ENCODE measurements around the gene UXS1.
A peak's percentile ranks its signal among the peaks of the same experiment; 100 is the strongest.

The UXS1 gene

DNA sequence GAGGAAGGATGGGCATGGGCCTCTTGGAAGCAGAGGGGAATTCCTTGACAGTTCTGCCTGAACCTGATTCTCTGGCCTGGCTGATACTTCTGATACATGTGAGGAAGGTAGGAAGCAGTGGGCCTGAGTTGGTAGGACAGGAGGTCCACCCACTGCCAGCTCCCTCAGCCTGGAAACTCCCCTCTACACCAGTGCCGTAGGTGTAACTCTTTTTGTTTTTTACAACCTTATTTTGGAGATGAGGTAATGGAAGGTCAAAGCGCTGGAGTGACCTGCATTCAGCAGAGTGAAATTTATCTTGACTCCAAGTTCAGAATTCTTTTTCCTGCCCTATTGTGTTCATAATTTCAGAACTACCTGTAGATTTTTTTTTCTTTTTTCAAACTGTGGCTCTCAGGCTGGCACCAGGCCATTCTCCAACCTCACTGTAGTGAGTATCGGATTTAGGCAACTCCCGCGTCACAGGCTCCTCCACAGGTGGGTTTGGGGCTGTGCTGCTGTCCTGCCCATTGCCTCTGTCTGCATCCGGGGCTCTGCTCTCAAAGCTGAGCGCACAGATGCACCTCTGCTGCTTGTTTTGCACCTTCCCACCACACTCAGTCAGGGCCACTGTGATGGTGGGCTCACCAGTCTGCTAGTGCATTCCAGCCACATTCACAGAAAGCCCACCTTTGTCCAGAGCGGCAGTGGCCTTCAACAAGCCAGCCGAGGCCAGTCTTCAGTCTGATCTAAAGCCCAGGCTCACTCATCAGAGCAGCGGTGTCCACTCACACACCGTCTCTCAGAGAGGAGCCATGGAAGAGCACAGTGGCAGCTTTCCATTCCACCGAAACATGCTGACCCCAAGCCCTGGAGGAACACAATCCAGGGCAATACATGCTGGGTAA, 87.2 kb downstream of the UXS1 start:
- no peak for DNase-seq

DNA sequence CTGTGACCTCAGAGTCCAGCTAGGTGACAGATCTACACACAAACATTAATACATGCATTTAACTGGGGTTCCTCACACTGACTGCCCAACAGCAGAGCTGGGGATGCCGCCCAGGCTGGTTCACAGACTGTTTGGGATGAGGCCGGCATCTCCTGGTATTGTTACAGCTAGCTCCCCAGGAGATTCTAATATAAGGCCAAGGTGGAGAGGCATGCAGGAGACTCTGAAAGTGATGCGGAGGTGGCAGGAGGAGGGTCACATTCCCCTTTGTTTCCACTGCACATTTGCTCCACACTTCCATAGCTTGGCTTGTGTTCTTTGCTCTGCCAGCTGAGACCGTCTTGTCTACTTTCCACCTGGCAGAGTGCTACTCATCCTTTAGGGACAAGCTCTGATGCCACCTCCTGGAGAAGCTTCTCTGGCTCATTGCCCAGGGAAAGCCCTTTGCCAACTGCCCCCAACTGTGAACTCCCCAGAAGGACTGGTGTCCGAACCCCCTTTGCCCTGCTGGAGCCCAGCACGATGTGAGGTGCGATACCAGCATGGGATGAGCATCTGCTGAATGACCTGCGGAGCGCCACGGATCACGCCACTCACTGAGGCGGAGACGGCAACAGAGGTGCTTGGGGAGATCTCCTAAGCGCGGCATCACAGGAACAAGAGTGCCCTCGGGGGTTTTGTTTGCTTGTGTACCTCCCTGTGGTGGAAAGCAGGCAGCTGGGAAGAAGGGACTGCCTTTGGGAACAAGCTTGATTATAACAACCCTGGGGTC, 88.8 kb downstream of the UXS1 start:
- no peak for DNase-seq

DNA sequence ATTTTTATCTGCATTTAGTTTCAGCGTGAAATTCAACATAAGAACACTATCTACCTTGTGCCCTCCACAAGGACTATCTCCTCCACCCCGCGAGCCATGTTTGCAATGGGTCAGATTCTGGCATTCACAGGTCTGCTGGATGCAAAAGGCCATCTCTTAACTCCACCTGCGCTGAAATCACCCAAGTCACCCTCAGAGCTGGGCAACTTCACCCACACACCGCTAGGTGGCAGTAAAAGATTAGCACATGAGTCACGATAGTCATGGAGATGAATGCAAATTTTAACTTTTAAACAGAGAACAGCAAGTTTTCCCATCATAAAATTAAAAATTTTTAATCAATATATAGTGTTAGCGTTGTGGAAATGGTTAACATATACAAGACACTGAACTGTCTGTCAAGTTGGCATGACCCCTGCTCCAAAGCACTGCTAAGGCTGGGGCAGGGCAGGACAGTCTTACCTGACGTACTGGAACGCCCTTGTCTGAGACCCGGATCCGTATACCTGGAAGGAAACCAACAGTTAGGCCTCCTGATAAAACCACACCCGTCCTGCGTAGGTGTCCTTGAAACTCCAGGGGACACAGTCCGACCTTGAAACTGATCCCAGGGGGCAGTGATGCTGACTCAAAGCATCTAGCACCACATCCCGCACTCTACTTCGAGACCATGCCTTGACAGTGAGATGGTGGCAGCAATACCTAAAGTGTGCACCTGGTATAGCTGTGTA, 89.6 kb downstream of the UXS1 start:
- peak; percentile 27 to 34 for DNase-seq

DNA sequence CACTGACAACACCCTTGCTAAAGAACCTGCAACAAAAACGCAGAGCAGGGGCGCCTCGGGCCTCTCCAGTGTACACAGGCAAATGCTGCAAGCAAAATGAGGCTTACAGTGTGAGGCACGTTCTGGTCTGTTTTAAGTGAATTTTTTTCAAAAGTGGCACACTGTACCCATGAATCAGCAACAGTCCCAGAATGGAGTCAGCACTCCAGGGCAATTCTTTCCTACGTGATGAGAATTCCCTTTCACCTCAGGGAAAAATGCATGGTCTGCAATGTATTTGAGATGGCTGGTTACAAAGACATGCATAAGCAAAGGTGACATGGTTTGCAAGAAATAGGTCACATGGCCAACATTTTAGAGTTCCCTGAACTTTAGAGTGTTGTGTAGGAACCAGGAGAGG, 94.4 kb downstream of the UXS1 start:
- DNase-seq, result no peak

DNA sequence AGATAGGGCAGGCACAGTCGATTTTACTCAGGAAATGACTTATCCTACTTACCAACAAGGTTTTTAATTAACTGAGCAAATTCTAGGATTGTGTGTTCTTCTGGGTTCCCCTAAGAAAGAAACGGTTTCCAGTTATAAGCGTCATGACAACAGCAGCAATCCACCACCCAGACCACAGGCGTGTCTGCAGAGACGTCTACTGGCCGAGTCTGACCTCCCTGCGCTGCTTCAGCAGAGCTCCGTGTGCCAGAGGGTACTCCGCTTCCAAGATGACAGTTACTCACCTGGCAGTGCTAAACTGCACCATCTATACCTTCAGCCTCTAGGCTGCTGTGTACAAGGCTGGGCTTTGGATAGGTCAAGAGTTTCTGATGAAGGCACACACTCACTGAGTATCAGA, 95.4 kb downstream of the UXS1 start:
- DNase-seq, result no peak

DNA sequence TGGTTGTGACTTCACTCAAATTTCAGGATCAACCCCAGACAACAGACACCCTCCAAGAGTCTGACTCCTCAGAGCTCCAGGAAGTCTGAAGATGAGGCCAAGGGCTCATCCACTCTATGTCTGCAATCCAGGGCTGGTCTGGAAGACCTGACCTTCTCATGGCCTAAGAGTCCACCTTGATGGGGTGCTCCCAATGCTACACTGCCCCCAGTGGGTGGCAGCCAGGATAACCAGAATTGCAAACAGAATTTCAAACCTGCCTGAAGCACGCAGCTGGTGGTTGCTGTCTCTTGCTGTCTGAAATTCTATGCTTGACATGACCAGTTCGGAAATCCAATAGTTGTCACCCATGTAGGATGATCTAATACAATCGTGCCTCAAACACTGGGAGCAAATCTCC, 96.0 kb downstream of the UXS1 start:
- no peak for DNase-seq

DNA sequence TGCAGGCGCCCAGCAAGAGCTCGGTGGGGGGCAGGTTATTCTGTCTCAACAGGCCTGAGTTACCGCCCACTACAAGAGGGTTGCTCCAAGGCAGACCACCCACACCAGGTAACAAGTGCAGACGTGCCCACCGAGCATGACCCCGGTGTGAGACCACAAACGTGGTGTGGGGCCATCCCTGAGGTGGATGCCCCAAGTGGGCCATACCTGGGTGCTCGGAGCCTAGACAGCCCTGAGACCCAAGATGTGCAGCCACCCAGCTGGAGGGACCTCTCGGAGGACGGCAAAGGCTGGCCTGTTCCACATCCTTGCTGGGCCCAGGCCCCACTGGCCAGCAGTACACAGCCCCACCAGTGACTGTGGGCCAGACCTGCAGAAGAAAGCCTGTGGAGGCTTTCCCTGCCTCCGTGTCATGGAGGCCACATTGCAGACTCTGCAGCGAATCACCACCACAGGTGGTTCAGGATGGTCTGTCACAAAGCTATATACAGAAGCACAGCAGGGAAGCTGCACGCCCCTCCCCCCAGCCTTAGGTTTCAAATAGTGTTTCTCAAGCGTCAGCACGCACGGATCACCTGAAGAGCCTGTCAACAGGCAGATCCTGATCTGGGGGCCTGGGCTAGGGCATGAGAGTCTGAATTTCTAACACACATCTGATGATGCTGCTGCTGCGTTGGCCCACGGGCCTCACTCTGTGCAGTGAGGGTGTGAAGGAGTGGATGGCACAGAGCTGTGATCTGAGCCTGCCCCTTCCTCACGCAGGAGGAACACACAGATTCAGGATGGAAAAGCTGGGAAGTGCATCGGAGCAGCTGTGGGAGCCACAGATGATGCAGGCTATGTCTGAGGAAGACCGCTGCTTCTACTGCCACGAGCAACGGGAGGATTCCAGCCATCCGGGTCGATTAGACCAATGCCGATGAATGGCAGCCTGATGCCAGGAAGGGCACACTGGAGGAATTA, 96.8 kb downstream of the UXS1 start:
- DNase-seq, result no peak

DNA sequence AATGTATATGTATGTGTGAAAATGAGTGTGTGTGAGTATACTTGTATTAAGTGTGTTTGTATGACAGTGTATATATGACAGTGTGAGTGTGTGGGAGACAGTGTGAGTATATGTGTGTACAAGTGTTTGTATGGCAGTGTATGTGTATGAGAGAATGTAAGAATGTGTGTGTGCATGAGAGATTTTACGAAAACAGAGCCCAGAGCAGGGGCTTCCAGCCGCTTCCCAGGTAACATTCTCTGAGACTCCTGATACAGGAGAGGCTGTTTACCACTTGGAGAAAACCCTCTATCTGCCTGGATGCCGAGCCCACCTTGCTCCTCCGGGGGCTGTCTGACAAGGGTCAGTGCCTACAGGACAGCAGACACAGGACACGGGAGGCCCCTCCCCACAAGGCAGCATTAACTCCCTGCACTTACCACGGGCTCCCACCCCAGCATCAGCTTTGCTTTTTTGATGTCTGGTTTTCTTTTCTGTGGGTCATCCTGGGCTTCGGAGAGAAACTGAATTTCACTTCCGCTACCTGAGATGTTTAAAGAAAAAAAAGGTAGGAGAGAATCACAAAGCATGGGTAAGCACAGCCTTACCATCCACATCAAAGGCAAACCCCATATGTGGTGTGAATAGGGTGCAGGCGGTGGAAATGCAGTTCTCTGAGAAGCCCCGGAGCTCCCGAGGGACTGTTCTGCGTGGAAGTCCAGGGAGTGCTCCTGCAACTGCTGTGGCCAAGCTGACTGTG, 97.6 kb downstream of the UXS1 start:
- DNase-seq, result no peak

DNA sequence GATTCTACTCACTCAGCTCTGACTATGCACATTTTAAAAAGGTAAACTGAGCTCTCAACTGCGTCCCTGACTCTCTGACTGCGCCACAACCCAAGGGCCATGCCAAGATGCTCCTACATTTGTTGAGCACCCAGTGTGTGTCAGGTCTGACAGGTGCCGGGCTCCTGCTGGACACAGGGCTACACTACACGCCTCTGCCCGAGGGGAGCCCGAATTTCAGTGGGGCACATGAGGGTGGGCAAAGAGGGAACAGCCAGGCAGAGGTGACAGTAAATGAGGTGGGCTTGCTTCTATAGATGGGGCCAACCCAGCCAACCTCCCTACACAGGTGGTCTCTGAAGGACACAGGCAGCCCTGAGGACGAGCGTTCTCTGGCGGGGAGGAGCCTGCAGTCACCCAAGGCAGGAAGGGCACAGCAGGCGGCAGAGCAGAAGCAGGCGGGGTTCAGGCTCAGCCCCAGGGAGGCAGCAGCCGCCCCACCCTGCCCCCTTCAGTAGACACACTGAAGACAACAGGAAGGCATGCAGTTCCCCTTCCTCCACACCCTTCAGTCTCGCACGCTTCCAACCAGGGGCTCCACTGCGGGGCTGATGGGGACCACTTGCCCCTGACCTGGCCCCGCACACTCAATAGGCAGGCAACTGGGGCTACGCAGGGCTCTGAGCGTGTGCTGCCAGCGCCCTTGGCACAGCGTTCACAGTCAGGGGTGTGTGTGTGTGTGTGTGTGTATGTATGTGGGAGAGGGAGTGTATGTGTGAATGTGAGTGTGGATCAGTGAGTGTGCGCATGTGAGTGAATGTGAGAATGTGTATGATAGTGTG, 98.4 kb downstream of the UXS1 start:
- no peak for DNase-seq

DNA sequence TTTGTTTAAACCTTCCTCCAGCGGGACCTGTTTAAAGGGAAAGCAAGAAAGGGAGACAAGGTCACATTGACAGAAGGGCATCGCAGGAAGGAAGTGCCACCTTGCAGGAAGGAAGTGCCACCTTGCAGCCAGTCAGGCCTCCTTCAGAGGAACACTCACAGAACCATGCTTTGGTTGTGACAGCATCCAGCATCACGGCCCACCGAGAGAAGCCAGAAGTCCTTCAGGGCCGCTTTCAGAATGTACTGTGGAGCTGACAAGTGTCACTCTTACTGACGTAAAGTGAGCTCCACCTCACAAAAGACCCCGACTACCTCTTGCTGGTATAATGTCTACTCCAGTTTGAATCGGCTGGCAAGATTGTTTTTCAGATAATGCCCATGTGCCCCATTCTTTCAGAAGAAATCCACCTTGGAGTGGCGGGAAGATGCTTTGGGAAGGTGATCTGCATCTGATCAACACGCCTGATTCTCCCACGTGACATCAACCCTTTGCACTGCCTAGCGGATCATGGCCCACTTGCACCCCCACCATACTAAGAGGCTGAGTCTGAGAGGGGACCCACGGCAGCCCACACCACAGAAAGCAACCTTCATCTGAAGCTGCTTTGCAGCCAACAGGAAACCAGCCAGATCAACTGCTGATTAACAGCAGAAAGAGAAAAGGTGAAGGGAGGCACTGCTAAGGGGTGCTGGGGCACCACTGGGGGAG, 99.8 kb downstream of the UXS1 start:
- DNase-seq, result no peak

DNA sequence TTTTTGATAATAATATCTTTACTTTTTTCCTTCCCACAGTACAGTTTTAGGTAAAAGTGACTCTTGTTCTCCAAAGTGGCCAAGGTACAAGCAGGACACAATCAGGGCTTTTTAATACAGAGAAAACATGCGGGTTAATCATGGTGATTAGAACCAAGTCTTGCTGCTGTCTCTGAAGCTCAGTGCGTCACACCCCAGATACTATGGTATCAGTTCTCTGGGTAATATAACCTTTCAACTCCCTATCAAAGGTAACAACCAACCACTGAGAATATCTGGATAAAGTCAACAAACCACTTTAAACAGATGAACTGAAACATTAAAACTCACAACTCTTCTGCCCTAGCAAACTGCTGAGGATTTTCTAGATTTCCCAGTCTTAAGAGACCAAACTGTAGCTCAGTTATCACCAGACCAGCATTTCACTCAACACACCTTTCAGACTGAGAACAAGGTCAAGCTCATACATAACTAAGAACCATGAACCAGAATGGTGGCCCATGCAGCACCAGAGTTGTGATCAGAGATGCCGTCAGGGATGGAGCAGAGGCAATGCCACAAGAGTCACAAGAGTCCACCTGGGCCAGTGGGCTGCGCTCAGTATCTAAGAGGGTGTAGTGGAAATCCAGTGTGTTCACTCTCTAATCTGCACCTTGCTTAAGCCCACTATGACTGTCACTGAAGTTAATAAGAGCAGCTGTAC, 103.0 kb downstream of the UXS1 start:
- no peak for DNase-seq

DNA sequence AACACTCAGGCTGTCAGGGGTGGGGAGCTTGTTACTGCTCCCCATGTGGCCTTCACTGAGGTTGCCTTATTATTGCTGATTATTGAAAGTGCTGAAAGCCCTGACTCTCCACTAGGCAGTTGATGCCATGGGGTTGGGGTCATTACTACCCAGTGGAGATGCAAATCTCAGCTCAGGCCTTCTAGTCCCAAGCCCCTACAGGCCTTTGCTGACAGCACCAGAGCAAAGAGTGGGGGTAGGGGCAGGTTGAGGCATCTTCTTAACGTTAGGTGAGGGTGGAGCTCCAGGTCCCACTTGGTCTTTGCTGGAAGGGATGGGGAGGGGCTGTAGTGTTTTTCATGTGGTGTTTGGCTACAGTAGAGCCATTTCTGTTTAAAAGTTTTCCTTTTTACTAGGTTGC, 104.5 kb downstream of the UXS1 start:
- no peak for DNase-seq

DNA sequence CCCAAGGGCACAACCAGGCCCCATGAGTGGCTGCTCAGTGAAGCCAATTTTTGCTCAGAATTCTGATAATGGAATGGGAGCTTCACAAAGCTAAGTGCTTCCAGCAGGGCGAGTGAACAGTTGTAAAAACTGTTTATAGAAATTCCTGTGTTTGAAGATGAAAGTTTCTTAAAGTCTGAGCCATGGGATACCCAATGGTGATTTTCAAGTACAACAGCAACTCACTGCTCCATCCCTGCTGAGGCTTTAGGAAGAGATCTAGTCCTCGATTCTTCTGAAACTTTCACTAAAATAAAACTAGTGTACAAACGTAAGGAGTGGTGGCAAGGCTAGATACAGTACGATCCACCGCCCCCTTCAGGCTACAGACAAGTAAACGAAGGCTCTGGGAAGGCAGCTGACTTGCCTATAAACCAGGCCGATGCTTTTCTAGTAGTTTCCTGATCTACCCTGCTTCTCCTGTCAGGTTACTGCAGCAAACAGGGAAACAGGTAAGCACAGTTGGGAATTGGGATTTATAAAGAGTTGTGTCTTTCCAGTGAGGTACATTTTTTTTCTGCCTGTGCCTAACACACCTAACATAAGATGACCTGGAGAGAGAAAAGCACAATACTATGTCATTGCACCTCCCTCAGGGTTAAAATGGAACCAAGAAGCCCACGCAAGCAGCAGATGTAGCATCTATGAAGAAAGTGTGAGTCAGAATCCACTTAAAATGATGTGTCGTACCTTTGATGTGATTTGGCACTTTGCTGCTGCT, 108.7 kb downstream of the UXS1 start:
- no peak for DNase-seq

DNA sequence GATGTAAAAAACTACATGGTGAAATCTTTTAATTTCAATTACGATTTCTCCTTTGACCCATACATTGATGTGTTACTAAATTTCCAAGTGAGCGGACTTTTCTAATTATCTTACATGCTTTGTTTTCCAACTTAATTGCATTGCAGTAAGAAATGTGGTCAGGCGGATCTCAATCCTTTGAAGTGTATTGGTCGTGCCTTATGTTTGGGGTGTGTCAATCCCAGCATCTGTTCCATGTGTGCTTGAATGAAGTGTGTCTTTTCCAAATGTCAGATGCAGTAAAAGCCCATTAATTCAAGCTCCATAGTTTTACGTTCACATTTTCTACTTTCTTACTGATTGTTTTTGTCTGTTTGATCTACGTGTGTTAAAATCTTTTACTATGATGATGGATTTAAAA, 113.1 kb downstream of the UXS1 start:
- DNase-seq, result no peak

DNA sequence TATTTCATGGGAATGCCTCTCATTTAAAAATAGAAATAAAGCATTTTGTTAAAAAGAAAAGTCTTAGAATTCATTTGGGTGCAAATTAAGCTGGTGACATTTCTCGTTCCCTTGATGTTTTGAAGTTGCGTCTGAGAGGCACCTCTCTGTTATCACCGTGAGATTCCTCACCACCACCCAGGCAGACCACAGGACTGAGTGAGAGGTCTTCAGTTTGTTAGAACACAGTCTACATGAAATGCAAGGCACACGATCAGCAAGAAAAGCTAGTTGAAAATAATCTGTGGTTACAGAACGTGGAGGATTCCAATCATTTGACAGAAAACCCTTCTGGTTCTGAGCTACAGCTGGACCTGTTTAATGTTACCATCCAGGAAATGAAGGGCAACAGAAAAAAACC, 116.0 kb downstream of the UXS1 start:
- no peak for DNase-seq

DNA sequence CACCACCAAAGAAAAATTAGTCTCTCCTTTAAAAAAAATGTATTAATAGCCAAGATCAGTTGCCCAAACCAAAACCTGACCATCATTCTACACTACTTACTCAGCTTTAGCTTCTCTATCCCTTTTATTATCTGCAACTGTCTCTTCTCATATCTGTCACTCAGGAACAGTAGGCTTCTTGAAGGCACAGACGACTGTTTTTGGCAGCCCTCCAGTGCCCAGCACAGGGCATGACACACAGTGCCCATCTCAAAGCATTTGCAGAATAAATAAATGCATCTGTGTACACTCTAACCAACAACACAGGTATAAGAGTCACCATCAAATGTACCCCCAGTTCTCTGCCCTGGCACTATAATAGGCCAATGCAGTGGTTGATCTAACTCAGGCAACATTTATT, 117.2 kb downstream of the UXS1 start:
- DNase-seq, result no peak

DNA sequence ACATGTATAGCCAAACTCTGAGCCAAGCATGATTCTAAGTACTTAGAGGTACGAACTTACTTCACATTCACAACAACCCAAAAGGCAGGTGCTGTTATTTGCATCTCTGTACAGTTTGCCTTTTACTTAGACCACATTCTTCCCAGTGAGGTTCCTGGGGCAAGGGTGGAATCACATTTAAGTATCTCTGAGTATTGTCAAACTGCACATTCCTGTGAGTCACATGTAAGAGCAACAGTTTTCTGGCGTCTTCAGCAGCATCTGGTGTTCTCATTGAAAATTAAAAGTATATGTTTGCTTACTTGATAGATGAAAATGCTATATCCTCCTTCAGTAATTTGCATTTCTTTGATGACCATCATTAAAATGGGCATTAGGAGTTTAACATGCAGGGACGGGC, 119.1 kb downstream of the UXS1 start:
- DNase-seq, result no peak

DNA sequence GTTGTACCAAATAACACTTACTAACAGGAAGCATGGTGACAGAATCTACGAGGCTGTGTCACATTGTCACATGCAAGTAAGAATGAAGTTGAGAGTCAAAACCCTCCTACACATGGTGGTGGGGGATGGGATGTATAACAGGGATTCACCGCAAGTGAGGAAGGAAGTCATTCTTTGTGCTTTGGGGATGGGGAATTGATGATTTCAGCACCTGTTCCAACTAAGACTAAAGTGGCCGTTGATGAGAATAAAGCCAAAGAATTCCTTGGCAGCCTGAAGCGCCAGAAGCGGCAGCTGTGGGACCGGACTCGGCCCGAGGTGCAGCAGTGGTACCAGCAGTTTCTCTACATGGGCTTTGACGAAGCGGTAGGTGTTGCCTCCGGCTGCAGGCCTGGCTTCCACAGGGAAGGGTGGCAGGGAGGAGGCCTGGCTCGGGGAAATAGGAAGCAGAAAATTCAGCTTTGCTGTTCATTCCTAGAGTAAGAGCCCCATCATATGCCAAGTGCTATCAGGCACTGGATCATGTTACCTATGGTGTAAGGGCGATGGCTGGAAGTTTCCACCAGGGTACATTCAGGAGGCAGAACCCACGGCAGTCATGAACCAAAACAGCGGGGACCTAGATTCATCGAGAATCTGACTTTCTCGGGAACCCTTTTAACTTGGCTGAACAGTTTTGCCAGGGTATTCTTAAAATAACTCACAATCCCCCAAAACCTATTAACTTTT, 120.3 kb downstream of the UXS1 start:
- DNase-seq, result no peak

Measured in hippocampal formation (tissue), 2 donors.